IMR-90 (cell line): ENCODE results near the gene NIPA2. TPM values are rescaled to one million over a fixed set of nuclear protein-coding genes. Genes with fewer than 3 reads are reported as not detected.

Experiments
- ATAC-seq: fragments of 200-7000 bp; cut with Tn5 transposase; 2 replicates; pipeline ENCODE4 v1.9.1; 2020; ENCODE audit warnings: low read depth, mild to moderate bottlenecking, moderate library complexity
- BruUV-seq: library from RNA; stranded (reverse); fragments of 400-500 nt; replicated peaks from 2 replicates; lab custom pipeline; 2021; lab: Mats Ljungman, UMichigan
- CTCF ChIA-PET: fragments of 300-600 bp; formaldehyde crosslinking; extraction: SDS; loops from one replicate; lab custom pipeline; 2021; ENCODE audit warnings: antibody characterized with exemption; lab: Yijun Ruan, JAX
- POLR2A ChIA-PET: fragments of 300-600 bp; sonication (Branson Sonifier 250); formaldehyde crosslinking; loops from one replicate; lab custom pipeline; 2022; ENCODE audit warnings: antibody characterized with exemption; ENCODE audit not compliant: unreplicated experiment; lab: Charles Lee
- DNase-seq: peaks from one replicate; pipeline ENCODE4 v3.0.0; 2013
- H2AFZ ChIP-seq: replicated peaks from 2 replicates; pipeline ENCODE3; 2013; ENCODE audit warnings: low read length, mild to moderate bottlenecking; ENCODE audit not compliant: poor library complexity
- H2AK5ac ChIP-seq: 2 replicates; pipeline ENCODE4 v1.6.1; 2013; ENCODE audit warnings: low read depth, low read length, inconsistent platforms
- H2AK9ac ChIP-seq: replicated peaks from 2 replicates; pipeline ENCODE3; 2013; ENCODE audit warnings: mild to moderate bottlenecking, low read depth, low read length, moderate library complexity; ENCODE audit not compliant: poor library complexity
- H2BK120ac ChIP-seq: 2 replicates; pipeline ENCODE4 v1.6.1; 2013; ENCODE audit warnings: low read depth, low read length, inconsistent platforms
- H2BK15ac ChIP-seq: 3 replicates; pipeline ENCODE4 v1.6.1; 2013; ENCODE audit warnings: low read depth, low read length, inconsistent platforms
- H2BK20ac ChIP-seq: 2 replicates; pipeline ENCODE4 v1.6.1; 2013; ENCODE audit warnings: low read depth, mild to moderate bottlenecking, inconsistent platforms, low read length, moderate library complexity
- H2BK5ac ChIP-seq: 2 replicates; pipeline ENCODE4 v1.6.1; 2013; ENCODE audit warnings: mild to moderate bottlenecking, low read depth, low read length, inconsistent platforms; ENCODE audit not compliant: poor library complexity, severe bottlenecking
- H3K14ac ChIP-seq: replicated peaks from 2 replicates; pipeline ENCODE4 v1.6.1; 2013; ENCODE audit warnings: low read depth, low read length, inconsistent platforms
- H3K18ac ChIP-seq: 2 replicates; pipeline ENCODE4 v1.6.1; 2013; ENCODE audit warnings: low read depth, low read length, control low read depth
- H3K23ac ChIP-seq: 2 replicates; pipeline ENCODE4 v1.6.1; 2013; ENCODE audit warnings: low read depth, low read length, inconsistent platforms
- H3K27ac ChIP-seq: 2 replicates; pipeline ENCODE4 v1.5.1; 2013; ENCODE audit warnings: mild to moderate bottlenecking, control low read depth, low read length; ENCODE audit not compliant: insufficient read depth
- H3K27me3 ChIP-seq: 2 replicates; pipeline ENCODE4 v1.6.1; 2013; ENCODE audit warnings: low read length; ENCODE audit not compliant: control insufficient read depth, insufficient read depth
- H3K36me3 ChIP-seq: 2 replicates; pipeline ENCODE4 v1.6.1; 2013; ENCODE audit warnings: low read length, mixed read lengths; ENCODE audit not compliant: control insufficient read depth, insufficient read depth
- H3K4ac ChIP-seq: 2 replicates; pipeline ENCODE4 v1.6.1; 2013; ENCODE audit warnings: low read depth, low read length, inconsistent platforms
- H3K4me1 ChIP-seq: 2 replicates; pipeline ENCODE4 v1.6.1; 2013; ENCODE audit warnings: low read length, mixed read lengths; ENCODE audit not compliant: control insufficient read depth, insufficient read depth
- H3K4me2 ChIP-seq: 2 replicates; pipeline ENCODE4 v1.6.1; 2013; ENCODE audit warnings: low read depth, mild to moderate bottlenecking, control low read depth, low read length, moderate library complexity
- H3K4me3 ChIP-seq: 2 replicates; pipeline ENCODE4 v1.5.1; 2013; ENCODE audit warnings: low read depth, mild to moderate bottlenecking, control low read depth, low read length, moderate library complexity; ENCODE audit not compliant: insufficient read depth
- H3K56ac ChIP-seq: 2 replicates; pipeline ENCODE4 v1.6.1; 2013; ENCODE audit warnings: low read length, inconsistent platforms; ENCODE audit not compliant: insufficient read depth; ENCODE audit errors: extremely low read depth
- H3K79me1 ChIP-seq, 2 experiments: 2 replicates each; pipeline ENCODE4 v1.6.1; 2013; ENCODE audit warnings: low read length in 2 of 2, inconsistent platforms in 1 of 2, low read depth in 1 of 2
- H3K9ac ChIP-seq: 2 replicates; pipeline ENCODE4 v1.6.1; 2013; ENCODE audit warnings: low read depth, low read length, control low read depth
- H3K9me1 ChIP-seq: 2 replicates; pipeline ENCODE4 v1.6.1; 2013; ENCODE audit warnings: low read length, inconsistent platforms; ENCODE audit not compliant: insufficient read depth
- H3K9me3 ChIP-seq: 2 replicates; pipeline ENCODE4 v1.6.1; 2013; ENCODE audit warnings: low read length; ENCODE audit not compliant: control insufficient read depth, insufficient read depth
- H4K20me1 ChIP-seq: 2 replicates; pipeline ENCODE4 v1.6.1; 2013; ENCODE audit warnings: low read length, inconsistent platforms; ENCODE audit not compliant: insufficient read depth
- H4K5ac ChIP-seq: 2 replicates; pipeline ENCODE4 v1.6.1; 2013; ENCODE audit warnings: mild to moderate bottlenecking, low read depth, low read length, control low read depth
- H4K8ac ChIP-seq, 2 experiments: 2 replicates each; pipeline ENCODE4 v1.6.1; 2013; ENCODE audit warnings: low read depth in 2 of 2, low read length in 2 of 2, control low read depth in 1 of 2, inconsistent platforms in 1 of 2
- H4K91ac ChIP-seq: 2 replicates; pipeline ENCODE4 v1.6.1; 2013; ENCODE audit warnings: low read depth, low read length, inconsistent platforms; ENCODE audit not compliant: insufficient read depth
- BHLHE40 ChIP-seq: fragments of 150-350 bp; IDR thresholded peaks from 2 replicates; pipeline ENCODE4 v1.6.1; 2016; ENCODE audit warnings: mild to moderate bottlenecking, low read depth, low read length
- CEBPB ChIP-seq: IDR thresholded peaks from 2 replicates; pipeline ENCODE4 v1.6.1; 2012; ENCODE audit warnings: low read depth, low read length, improper control_type of control experiment
- CHD1 ChIP-seq: IDR thresholded peaks from 2 replicates; pipeline ENCODE4 v1.6.1; 2012; ENCODE audit warnings: low read depth, low read length, improper control_type of control experiment
- FOS ChIP-seq: fragments of 150-350 bp; IDR thresholded peaks from 2 replicates; pipeline ENCODE4 v1.6.1; 2016; ENCODE audit warnings: low read depth, low read length
- MXI1 ChIP-seq: IDR thresholded peaks from 2 replicates; pipeline ENCODE4 v1.6.1; 2012; ENCODE audit warnings: low read depth, mild to moderate bottlenecking, low read length, moderate library complexity, borderline replicate concordance
- POLR2A ChIP-seq: IDR thresholded peaks from 2 replicates; pipeline ENCODE4 v1.6.1; 2012; ENCODE audit warnings: mild to moderate bottlenecking, low read depth, low read length
- RCOR1 ChIP-seq: IDR thresholded peaks from 2 replicates; pipeline ENCODE4 v1.6.1; 2012; ENCODE audit warnings: mild to moderate bottlenecking, low read length, improper control_type of control experiment; ENCODE audit not compliant: insufficient replicate concordance
- SMC3 ChIP-seq: fragments of 150-350 bp; IDR thresholded peaks from 2 replicates; pipeline ENCODE4 v1.6.1; 2016; ENCODE audit warnings: low read depth, mild to moderate bottlenecking, antibody characterized with exemption, low read length, moderate library complexity
- WGBS, 2 experiments: methylation state at CpG; one replicate each; pipeline versions ENCODE4 v1.1.5 to v1.1.7; 2013; ENCODE audit warnings: missing lambda C conversion rate in 2 of 2; ENCODE audit not compliant: insufficient read length in 1 of 2; ENCODE audit errors: extremely low coverage in 2 of 2; 5-methylcytosine and 5-hydroxymethylcytosine counted together
- dilution Hi-C: fragments of 300-500 bp; cut with HindIII; formaldehyde crosslinking; loops from one replicate; pipeline ENCODE4 v1.14.3; 2018; ENCODE audit warnings: low sequenced_read_pairs; ENCODE audit not compliant: unreplicated experiment
- in situ Hi-C: fragments of 300-500 bp; cut with MboI; formaldehyde crosslinking; loops from 3 replicates; pipeline ENCODE4 v1.14.3; 2019; ENCODE audit warnings: low sequenced_read_pairs, inconsistent platforms, mixed read lengths
- intact Hi-C: fragments of 100-400 bp; cut with micrococcal nuclease; formaldehyde crosslinking; loops from 2 replicates; pipeline ENCODE4 v1.10.0; 2022
- polyA plus RNA-seq, 3 experiments: library from polyadenylated mRNA; depleted of rRNA; stranded (reverse); fragments of >200 nt; gene quantifications; 2 replicates each; pipeline ENCODE4 v1.2.3, GENCODE V29; 2012; ENCODE audit warnings: low replicate concordance in 1 of 3
- total RNA-seq: library from RNA; depleted of rRNA; stranded (reverse); fragments of >200 nt; gene quantifications from 2 replicates; pipeline ENCODE4 v1.2.3, GENCODE V29; 2012
- TF ChIP-seq, protein P1 (sequence below): fragments of 150-350 bp; IDR thresholded peaks from 2 replicates; pipeline ENCODE4 v1.6.1; 2017; ENCODE audit warnings: mild to moderate bottlenecking, antibody characterized with exemption, low read length, low read depth
- TF ChIP-seq, protein P2 (sequence below): conservative IDR thresholded peaks from 2 replicates; pipeline ENCODE4 v1.5.1; 2012; ENCODE audit warnings: mild to moderate bottlenecking, low read depth, low read length, improper control_type of control experiment

NIPA2 gene
- total and polyA plus RNA-seq, 2 of the 4 experiments (the other 2 are of a cell fraction), result 33.0 to 38.0 TPM

DNA sequence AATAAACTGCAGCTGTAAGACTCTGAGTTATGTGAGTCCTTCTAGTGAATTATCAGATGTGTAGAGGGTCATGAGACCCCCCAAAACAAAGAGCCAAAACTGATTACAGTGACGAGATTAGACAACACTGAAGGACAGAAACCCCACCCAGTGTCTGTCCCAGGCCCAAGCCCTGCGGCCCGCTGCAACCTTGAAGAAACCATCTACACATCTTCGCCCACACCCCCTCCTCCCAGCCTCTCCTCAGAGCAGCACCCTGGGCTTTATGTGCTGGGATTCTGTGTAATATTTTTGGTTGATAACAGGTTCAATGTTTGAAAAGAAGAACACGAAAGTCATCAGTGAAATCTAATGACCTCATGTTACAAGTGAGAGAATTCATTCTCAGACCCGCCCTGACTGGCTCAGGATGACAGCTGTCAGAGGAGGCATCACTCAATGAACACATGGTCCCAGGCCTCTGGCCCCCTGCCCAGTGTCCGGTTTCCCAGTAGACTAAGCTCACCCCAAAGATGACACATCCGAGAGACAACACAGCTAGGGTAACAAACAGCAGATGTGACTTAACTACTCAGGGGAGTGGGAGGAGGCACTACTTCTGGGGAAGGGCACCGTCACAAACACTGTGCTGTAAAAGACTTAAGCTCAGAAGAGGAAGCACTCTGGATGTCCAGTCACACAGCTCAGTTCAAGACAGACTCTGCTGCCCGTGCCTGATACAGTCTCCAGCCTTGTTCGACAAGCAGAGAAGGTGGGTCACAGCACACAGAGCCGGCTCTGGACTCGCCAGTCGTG, 48.9 kb downstream of the NIPA2 start:
- intact Hi-C loops, result loop anchor here (5.0 kb wide), 1 partner anchor 50 kb away; the partner anchor contains the start of gene NIPA2

More for the DNA sequence above, 48.9 kb downstream of the NIPA2 start:
- H3K27ac ChIP-seq, result peak overlapping the region; percentile 73
- ChIA-PET CTCF (interaction anchor here (1.0 kb wide), 1 partner anchor 77 kb away, joined by 3 read pairs; no protein-coding TSS in a partner anchor), POLR2A (no interaction called here)
- WGBS, 2 experiments, result 93% methylated on average over 2 of the region's 14 CpGs; no CpG with 5 or more reads in 1 of the 2 experiments
- peaks cover 11% of the 10 kb centered on the region for H3K9me1 ChIP-seq
- H3K4me3 ChIP-seq, result no peak overlapping the region
- peak overlapping the region; percentile 47 for H3K4ac ChIP-seq
- H2BK5ac ChIP-seq, result peak overlapping the region; percentile 59
- no peaks in the 10 kb centered on the region for H3K27me3 ChIP-seq
- peak overlapping the region; percentile 5; the same call in 1 of the 3 replicates for H2BK15ac ChIP-seq
- peak overlapping the region; percentile 3; the same call in 1 of the 2 replicates for H3K4me2 ChIP-seq
- peaks cover 16% of the 10 kb centered on the region for H4K20me1 ChIP-seq
- peak overlapping the region; percentile 69 for H2AK5ac ChIP-seq
- peak overlapping the region; percentile 44; the same call in 1 of the 2 replicates for H4K91ac ChIP-seq
- H3K9ac ChIP-seq, result no peak overlapping the region
- H4K8ac ChIP-seq, result peak overlapping the region in 1 of 2 experiments; percentile 37; a peak in 1 of 4 replicates
- peak overlapping the region; percentile 21; the same call in 1 of the 2 replicates for H2BK120ac ChIP-seq
- H3K23ac ChIP-seq, result peak overlapping the region; percentile 67; the same call in 1 of the 2 replicates
- H2BK20ac ChIP-seq, result peak overlapping the region; percentile 10; the same call in 1 of the 2 replicates
- no peak overlapping the region for H2AFZ ChIP-seq
- peaks cover 9 to 27% of the 10 kb centered on the region in 2 experiments; a peak in 3 of 4 replicates for H3K79me1 ChIP-seq
- peak overlapping the region; percentile 47; the same call in 1 of the 2 replicates for H3K14ac ChIP-seq
- H3K4me1 ChIP-seq, result peaks cover 7% of the 10 kb centered on the region
- ATAC-seq (peak; percentile 59), DNase-seq (peak; percentile 94)
- no peak overlapping the region for H4K5ac ChIP-seq
- peak overlapping the region; percentile 38 for H2AK9ac ChIP-seq
- BruUV-seq, result no TSS peak
- dilution Hi-C loops, result no loop called here
- peaks cover 20% of the 10 kb centered on the region for H3K36me3 ChIP-seq
- in situ Hi-C loops, result no loop called here
- TF ChIP-seq BHLHE40, result no peak
- TF ChIP-seq, protein P1, sequence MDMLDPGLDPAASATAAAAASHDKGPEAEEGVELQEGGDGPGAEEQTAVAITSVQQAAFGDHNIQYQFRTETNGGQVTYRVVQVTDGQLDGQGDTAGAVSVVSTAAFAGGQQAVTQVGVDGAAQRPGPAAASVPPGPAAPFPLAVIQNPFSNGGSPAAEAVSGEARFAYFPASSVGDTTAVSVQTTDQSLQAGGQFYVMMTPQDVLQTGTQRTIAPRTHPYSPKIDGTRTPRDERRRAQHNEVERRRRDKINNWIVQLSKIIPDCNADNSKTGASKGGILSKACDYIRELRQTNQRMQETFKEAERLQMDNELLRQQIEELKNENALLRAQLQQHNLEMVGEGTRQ, result peak; percentile 62; the same call in 1 of the 2 replicates
- TF ChIP-seq, protein P2, sequence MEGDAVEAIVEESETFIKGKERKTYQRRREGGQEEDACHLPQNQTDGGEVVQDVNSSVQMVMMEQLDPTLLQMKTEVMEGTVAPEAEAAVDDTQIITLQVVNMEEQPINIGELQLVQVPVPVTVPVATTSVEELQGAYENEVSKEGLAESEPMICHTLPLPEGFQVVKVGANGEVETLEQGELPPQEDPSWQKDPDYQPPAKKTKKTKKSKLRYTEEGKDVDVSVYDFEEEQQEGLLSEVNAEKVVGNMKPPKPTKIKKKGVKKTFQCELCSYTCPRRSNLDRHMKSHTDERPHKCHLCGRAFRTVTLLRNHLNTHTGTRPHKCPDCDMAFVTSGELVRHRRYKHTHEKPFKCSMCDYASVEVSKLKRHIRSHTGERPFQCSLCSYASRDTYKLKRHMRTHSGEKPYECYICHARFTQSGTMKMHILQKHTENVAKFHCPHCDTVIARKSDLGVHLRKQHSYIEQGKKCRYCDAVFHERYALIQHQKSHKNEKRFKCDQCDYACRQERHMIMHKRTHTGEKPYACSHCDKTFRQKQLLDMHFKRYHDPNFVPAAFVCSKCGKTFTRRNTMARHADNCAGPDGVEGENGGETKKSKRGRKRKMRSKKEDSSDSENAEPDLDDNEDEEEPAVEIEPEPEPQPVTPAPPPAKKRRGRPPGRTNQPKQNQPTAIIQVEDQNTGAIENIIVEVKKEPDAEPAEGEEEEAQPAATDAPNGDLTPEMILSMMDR, result no peak
- TF ChIP-seq RCOR1, result peak; percentile 12
- TF ChIP-seq SMC3, result no peak
- peak; percentile 42; the same call in 1 of the 2 replicates for TF ChIP-seq POLR2A
- peak; percentile 88 for TF ChIP-seq MXI1
- TF ChIP-seq CHD1, result no peak; the same call in 1 of the 2 replicates
- TF ChIP-seq FOS, result peak; percentile 59
- no peak for TF ChIP-seq CEBPB
- peak overlapping the region; percentile 8 for H3K18ac ChIP-seq
- H3K9me3 ChIP-seq, result no peaks in the 10 kb centered on the region
- H3K56ac ChIP-seq, result peak overlapping the region; percentile 50; the same call in 1 of the 2 replicates
